ENCODE results near the gene IFT20. TPM values are rescaled to one million over a fixed set of nuclear protein-coding genes. Genes with fewer than 3 reads are reported as not detected.

The IFT20 gene
- total and polyA plus RNA-seq, 2 experiments from 2014 or later: 13.2 to 32.3 TPM

GRCh38 chr17:28367641-28368305 lies 32.5 kb upstream of the IFT20 start:
- Mint-ChIP-seq H3K4me3 (no peak overlapping the region), H3K36me3 (ENCODE audit: low read depth) (0 out of 3 replicates have a peak, but pooled peaks cover 2% of the 10 kb centered on the region)
- H4K20me1 ChIP-seq (replicated peaks; ENCODE audit: insufficient read depth): 0 out of 2 replicates have a peak, but pooled peaks cover 1% of the 10 kb centered on the region

More at GRCh38 chr17:28367641-28368305, 32.5 kb upstream of the IFT20 start:
- Histone ChIP-seq H3K4me2 (no peak overlapping the region), H3K27ac (ENCODE audit: low read depth) (no peak overlapping the region), H3K9me2 (ENCODE audit: insufficient read depth) (no peaks in the 10 kb centered on the region), H3K4me1 (ENCODE audit: insufficient read depth) (peaks cover 9% of the 10 kb centered on the region; the same call in 1 of the 2 replicates), H2AFZ (no peak overlapping the region), H3K36me3 (ENCODE audit: insufficient read depth) (no peaks in the 10 kb centered on the region), H3F3A (replicated peaks; ENCODE audit: low read depth) (no peaks in the 10 kb centered on the region; the same call in 1 of the 2 replicates), H3K79me2 (replicated peaks; ENCODE audit: insufficient read depth) (no peaks in the 10 kb centered on the region), H3K4me3 (no peak overlapping the region), H3K27me3 (ENCODE audit: insufficient read depth) (peaks cover 6% of the 10 kb centered on the region)
- H3K4me1 Mint-ChIP-seq: peaks cover 14% of the 10 kb centered on the region
- TF ChIP-seq STAT1 (IDR thresholded peaks at IDR 0.05; ENCODE audit: unreplicated experiment): no peak
- no peak for TF ChIP-seq JUNB (IDR thresholded peaks at IDR 0.05; ENCODE audit: unreplicated experiment)
- no peak for TF ChIP-seq EZH2 (IDR thresholded peaks at IDR 0.05; ENCODE audit: low read depth, unreplicated experiment)
- no peak for TF ChIP-seq POLR2AphosphoS5 (IDR thresholded peaks at IDR 0.05; ENCODE audit: low read depth)
- TF ChIP-seq ZNF331 (CRISPR knock-in tag; IDR thresholded peaks at IDR 0.05; ENCODE audit: low read depth): no peak
- TF ChIP-seq ZNF114 (CRISPR knock-in tag; IDR thresholded peaks at IDR 0.05): no peak
- TF ChIP-seq REST (IDR thresholded peaks at IDR 0.05; ENCODE audit: unreplicated experiment): no peak
- no peak for TF ChIP-seq CTCF (conservative IDR thresholded peaks at IDR 0.05; ENCODE audit: low read depth in 2 of 2)
- no peak for TF ChIP-seq EZH2phosphoT487 (IDR thresholded peaks at IDR 0.05; ENCODE audit: unreplicated experiment)
- TF ChIP-seq CREB1 (CRISPR knock-in tag; IDR thresholded peaks at IDR 0.05; ENCODE audit: low read depth): no peak
- TF ChIP-seq ZNF462 (CRISPR knock-in tag; IDR thresholded peaks at IDR 0.05): no peak
- no peak for TF ChIP-seq NANOG (IDR thresholded peaks at IDR 0.05; ENCODE audit: borderline replicate concordance)
- no peak for TF ChIP-seq ETS1 (IDR thresholded peaks at IDR 0.05)
- H3K9me3 Mint-ChIP-seq: no peaks in the 10 kb centered on the region
- H3K27me3 Mint-ChIP-seq (ENCODE audit: insufficient read depth, low read depth, poor library complexity): peaks cover 20% of the 10 kb centered on the region
- ATAC-seq (no peak), DNase-seq (ENCODE audit: low spot score) (no peak)
- no peak overlapping the region for H3K27ac Mint-ChIP-seq

Measured in GM23338 (cell line).